Measurements from ENCODE around the gene EOLA1.

Gene EOLA1

DNA sequence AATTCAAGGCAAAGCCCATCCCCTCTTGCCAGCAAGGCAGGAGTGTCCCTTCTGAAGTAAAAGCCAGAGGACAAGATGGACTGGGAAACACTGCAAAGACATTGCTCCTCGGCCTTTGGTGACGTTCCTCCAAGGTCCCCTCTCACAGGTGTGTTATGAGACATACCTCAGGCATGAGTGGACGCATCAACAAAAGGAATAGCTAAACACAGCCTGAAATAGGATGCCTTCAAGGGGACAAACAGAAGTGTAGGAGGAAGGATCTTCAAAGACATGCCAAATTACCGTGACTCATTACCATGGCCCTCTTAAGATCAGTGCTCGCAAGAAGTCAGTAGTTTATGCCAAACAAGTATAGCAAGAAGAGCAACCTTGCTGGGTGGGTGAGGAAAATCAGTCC, 29.7 kb upstream of the EOLA1 start:
- peaks cover 7% of the 10 kb centered on the region for H3K27me3 ChIP-seq (ENCODE audit: insufficient read depth, low read depth, severe bottlenecking)
- DNase-seq = no peak
- no peak overlapping the region for H3K4me3 ChIP-seq (ENCODE audit: low read depth, low read length)
- H3K27ac ChIP-seq = no peak overlapping the region
- no peaks in the 10 kb centered on the region for H3K36me3 ChIP-seq
- TF ChIP-seq, protein P1, sequence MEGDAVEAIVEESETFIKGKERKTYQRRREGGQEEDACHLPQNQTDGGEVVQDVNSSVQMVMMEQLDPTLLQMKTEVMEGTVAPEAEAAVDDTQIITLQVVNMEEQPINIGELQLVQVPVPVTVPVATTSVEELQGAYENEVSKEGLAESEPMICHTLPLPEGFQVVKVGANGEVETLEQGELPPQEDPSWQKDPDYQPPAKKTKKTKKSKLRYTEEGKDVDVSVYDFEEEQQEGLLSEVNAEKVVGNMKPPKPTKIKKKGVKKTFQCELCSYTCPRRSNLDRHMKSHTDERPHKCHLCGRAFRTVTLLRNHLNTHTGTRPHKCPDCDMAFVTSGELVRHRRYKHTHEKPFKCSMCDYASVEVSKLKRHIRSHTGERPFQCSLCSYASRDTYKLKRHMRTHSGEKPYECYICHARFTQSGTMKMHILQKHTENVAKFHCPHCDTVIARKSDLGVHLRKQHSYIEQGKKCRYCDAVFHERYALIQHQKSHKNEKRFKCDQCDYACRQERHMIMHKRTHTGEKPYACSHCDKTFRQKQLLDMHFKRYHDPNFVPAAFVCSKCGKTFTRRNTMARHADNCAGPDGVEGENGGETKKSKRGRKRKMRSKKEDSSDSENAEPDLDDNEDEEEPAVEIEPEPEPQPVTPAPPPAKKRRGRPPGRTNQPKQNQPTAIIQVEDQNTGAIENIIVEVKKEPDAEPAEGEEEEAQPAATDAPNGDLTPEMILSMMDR (IDR thresholded peaks at IDR 0.05; ENCODE audit: low read depth, low read length) = no peak
- H3K9me3 ChIP-seq (ENCODE audit: severe bottlenecking) = no peaks in the 10 kb centered on the region

DNA sequence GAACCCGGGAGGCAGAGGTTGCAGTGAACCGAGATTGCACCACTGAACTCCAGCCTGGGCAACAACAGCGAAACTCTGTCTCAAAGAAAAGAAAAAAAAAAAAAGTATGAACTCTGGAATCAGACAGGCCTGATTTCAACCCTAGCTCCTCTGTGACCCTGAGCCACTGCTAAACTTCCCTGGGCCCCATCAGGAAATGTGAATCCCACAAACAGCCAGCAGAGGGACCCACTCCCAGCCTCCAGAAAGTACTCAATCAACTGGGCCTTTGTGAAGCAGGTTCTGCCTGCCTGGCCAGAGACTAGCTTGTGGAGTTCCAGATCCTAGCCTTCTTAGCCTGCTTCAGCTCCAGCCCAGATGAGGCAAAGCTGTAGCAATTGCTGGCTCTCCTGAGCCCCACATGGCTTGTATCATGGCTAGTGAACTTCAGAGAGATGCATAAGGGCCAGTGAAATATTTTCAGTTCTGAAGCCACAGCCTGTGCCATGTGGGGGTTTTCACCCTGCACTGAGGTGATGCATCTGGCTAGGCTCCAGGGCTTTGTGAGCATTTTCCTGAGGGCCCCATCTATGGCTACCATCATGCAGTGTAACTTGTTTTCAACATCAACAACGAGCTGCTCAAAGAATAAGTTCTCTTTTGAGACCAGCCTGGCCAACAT, 28.5 kb upstream of the EOLA1 start:
- DNase-seq = peak; percentile 57
- Histone ChIP-seq H3K9me3 (ENCODE audit: severe bottlenecking) (no peaks in the 10 kb centered on the region), H3K27me3 (ENCODE audit: insufficient read depth, low read depth, severe bottlenecking) (peaks cover 6% of the 10 kb centered on the region), H3K36me3 (no peaks in the 10 kb centered on the region), H3K27ac (no peak overlapping the region), H3K4me3 (ENCODE audit: low read depth, low read length) (no peak overlapping the region)
- TF ChIP-seq, protein P1 (IDR thresholded peaks at IDR 0.05; ENCODE audit: low read depth, low read length) = peak; percentile 72

DNA sequence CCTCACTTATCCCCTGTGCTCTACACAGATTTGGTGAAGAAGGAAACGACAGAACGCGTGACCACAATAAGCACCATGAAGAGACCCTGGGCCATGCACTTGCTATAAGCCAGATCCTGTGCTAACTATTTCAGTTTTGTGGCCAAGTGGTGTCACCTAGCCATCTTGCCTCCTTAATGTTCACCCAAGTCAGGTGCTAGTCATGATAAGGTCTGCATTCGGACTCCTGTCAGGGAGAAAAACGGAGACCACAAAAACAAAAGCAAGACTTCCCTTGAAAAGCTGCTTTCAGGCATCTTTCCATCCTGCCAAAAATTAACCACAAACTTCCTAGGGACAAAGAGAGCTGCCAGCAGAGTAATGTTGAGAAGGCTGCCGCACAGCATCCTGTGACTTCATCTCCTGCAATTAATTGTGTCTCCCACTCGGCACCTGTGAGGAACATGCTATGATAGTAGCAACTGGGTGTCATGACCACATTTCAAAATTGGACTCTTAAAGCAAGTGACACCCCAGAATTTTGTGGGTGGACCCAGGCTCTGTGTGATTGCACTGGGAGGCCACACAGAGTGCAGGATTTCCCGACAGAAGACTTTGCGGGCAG, 26.9 kb upstream of the EOLA1 start:
- no peak overlapping the region for H3K27ac ChIP-seq
- TF ChIP-seq, protein P1 (IDR thresholded peaks at IDR 0.05; ENCODE audit: low read depth, low read length) = no peak
- no peaks in the 10 kb centered on the region for H3K27me3 ChIP-seq (ENCODE audit: insufficient read depth, low read depth, severe bottlenecking)
- no peak overlapping the region for H3K4me3 ChIP-seq (ENCODE audit: low read depth, low read length)
- H3K9me3 ChIP-seq (ENCODE audit: severe bottlenecking) = no peaks in the 10 kb centered on the region
- no peaks in the 10 kb centered on the region for H3K36me3 ChIP-seq
- DNase-seq = no peak

DNA sequence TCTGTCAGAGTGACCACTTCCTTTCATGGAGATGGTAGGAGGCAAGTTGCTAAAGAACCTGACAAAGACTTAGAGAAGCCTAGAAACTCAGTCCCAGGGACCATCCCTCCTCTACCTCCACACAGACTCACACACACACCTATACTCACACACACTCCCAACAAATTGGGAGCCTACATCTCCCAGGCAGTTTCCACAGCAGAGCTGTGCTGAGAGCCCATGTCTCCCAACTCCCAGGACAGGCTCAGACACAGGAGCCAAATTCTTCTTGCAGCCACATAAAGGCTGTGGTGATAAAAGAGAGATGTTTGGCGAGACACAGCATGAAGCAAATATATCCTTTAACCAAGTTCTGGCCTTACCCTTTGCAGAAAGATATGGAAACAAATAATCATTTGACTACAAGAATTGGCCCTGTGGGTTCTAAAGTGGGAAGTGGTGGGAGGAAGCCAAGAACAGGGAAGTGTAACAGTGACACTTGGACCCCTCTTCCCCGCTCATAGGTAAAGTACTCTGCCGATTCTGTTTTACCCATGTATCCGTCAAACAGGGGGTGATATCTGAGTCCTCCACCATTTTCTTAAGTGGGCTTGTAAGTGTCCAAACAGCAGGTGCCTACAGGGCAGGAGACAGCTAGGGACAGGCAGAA, 24.7 kb upstream of the EOLA1 start:
- H3K27ac ChIP-seq = no peak overlapping the region
- H3K36me3 ChIP-seq = no peaks in the 10 kb centered on the region
- H3K27me3 ChIP-seq (ENCODE audit: insufficient read depth, low read depth, severe bottlenecking) = no peaks in the 10 kb centered on the region
- TF ChIP-seq, protein P1 (IDR thresholded peaks at IDR 0.05; ENCODE audit: low read depth, low read length) = no peak
- no peaks in the 10 kb centered on the region for H3K9me3 ChIP-seq (ENCODE audit: severe bottlenecking)
- no peak for DNase-seq
- no peak overlapping the region for H3K4me3 ChIP-seq (ENCODE audit: low read depth, low read length)

DNA sequence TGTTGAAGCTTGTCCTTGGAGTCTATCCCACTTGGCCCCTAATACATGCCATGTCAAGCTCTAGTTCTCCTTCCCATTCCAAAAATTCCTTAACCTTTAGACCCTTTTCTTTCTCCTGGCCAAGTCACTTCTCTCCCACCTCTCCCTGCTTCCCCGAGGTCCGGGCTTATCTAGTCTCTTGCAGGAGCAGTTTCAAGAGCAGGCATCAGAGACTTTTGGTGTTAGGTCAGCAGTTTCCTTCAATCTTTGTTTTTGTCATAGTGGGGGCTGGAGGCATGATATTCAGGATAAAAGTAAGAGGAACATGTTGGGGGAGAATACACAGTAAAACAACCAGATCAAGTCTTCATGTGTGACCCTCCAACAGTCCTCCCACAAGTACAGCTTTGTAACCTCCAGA, 24.2 kb upstream of the EOLA1 start:
- TF ChIP-seq, protein P1 (IDR thresholded peaks at IDR 0.05; ENCODE audit: low read depth, low read length) = no peak

More for the DNA sequence above, 24.2 kb upstream of the EOLA1 start:
- no peak for DNase-seq
- Histone ChIP-seq H3K9me3 (ENCODE audit: severe bottlenecking) (no peaks in the 10 kb centered on the region), H3K36me3 (no peaks in the 10 kb centered on the region), H3K27me3 (ENCODE audit: insufficient read depth, low read depth, severe bottlenecking) (no peaks in the 10 kb centered on the region), H3K4me3 (ENCODE audit: low read depth, low read length) (no peak overlapping the region), H3K27ac (no peak overlapping the region)
